ENCODE data around the gene WDR53. TPM values are rescaled to one million over a fixed set of nuclear protein-coding genes. Genes with fewer than 3 reads are reported as not detected.

WDR53 gene
- total RNA-seq, 4 donors from 2014 or later, result 3.7 to 13.0 (median 4.4) TPM

DNA sequence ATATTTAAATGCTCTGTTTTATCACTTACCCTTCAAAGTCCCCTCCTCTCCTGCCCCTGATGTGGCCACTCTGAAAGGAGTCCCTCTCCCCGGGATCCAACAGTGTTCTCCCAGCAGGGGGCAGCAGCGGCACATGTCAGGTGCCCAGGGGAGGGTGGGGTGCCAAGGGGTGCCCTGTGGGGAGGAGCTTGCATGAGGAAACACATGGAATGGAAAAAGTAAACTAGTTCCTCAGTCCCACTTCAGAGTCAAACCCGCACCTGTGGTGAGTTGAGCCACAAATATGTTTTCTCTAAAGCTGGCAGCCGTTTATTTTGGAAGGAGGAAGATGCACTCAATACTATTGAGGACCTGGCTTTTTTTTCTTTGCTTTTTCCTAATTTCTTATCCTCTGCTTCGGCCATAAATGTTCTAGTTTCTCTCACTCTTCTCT lies 41.0 kb upstream of the WDR53 start:
- H3K9me3 ChIP-seq, result no peaks in the 10 kb centered on the region
- H3K27ac ChIP-seq, result no peak overlapping the region
- 16% methylated on average over 5 of the region's 5 CpGs for WGBS, 2 donors
- H3K4me3 ChIP-seq (replicated peaks in 1 of 3), result no peak overlapping the region
- TF ChIP-seq, protein P1, sequence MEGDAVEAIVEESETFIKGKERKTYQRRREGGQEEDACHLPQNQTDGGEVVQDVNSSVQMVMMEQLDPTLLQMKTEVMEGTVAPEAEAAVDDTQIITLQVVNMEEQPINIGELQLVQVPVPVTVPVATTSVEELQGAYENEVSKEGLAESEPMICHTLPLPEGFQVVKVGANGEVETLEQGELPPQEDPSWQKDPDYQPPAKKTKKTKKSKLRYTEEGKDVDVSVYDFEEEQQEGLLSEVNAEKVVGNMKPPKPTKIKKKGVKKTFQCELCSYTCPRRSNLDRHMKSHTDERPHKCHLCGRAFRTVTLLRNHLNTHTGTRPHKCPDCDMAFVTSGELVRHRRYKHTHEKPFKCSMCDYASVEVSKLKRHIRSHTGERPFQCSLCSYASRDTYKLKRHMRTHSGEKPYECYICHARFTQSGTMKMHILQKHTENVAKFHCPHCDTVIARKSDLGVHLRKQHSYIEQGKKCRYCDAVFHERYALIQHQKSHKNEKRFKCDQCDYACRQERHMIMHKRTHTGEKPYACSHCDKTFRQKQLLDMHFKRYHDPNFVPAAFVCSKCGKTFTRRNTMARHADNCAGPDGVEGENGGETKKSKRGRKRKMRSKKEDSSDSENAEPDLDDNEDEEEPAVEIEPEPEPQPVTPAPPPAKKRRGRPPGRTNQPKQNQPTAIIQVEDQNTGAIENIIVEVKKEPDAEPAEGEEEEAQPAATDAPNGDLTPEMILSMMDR (IDR thresholded peaks at IDR 0.05), result peak; percentile 52 to 86 (median 81)
- no peak for TF ChIP-seq POLR2A (IDR thresholded peaks at IDR 0.05)
- H3K4me1 ChIP-seq, result peaks cover 4 to 22% of the 10 kb centered on the region in 2 donors
- DNase-seq, result peak; percentile 87 to 91
- no peaks in the 10 kb centered on the region for H3K36me3 ChIP-seq
- intact Hi-C loops (cut with DNase I), result loop anchor here (2.0 kb wide), 1 partner anchor 75 kb away; no protein-coding TSS in a partner anchor
- no peaks in the 10 kb centered on the region for H3K27me3 ChIP-seq

DNA sequence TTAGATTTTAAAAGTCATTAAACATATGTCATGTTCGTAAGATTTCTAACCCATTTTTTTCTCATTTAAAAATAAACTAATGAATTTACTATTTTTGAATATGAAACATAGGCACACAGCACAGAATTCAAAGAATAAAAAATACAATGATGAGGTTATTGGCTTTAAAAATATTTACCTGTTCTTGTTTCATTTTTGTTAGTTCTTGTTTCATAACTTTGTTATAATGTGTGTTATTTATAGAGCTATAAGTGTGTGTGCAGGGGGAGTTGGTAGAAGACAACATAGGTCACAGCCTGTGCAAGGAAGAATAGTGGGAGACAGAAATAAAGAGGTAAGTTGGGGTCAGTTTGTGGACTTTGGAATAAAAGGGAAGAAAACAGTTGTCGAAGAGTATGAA lies 40.3 kb upstream of the WDR53 start:
- intact Hi-C loops (cut with DNase I), result loop anchor here (2.0 kb wide), 1 partner anchor 76 kb away; no protein-coding TSS in a partner anchor
- Histone ChIP-seq H3K4me1 (peaks cover 4 to 22% of the 10 kb centered on the region in 2 donors), H3K9me3 (no peaks in the 10 kb centered on the region), H3K27ac (no peak overlapping the region), H3K36me3 (no peaks in the 10 kb centered on the region), H3K4me3 (replicated peaks in 1 of 3) (no peak overlapping the region), H3K27me3 (no peaks in the 10 kb centered on the region)
- TF ChIP-seq, protein P1 (IDR thresholded peaks at IDR 0.05), result no peak
- TF ChIP-seq POLR2A (IDR thresholded peaks at IDR 0.05), result no peak
- DNase-seq, result no peak
- 92 to 93% methylated on average over 2 of the region's 2 CpGs for WGBS, 2 donors

DNA sequence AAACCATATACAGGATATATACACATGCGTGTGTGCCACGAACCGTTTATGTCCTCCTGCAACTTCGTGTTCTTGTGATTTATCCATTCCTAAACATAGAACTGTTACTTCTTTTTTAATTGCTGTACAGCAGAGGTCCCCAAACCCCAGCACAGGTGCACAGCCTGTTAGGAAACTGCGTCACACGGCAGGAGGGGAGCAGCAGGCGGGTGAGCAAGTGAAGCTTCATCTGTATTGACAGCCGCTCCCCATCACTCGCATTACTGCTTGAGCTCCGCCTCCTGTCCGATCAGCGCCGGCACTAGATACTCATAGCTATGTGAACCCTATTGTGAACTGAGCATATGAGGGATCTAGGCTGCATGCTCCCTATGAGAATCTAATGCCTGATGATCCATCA lies 36.2 kb upstream of the WDR53 start:
- Histone ChIP-seq H3K27me3 (no peaks in the 10 kb centered on the region), H3K4me3 (replicated peaks in 1 of 3) (no peak overlapping the region), H3K9me3 (no peaks in the 10 kb centered on the region), H3K36me3 (no peaks in the 10 kb centered on the region), H3K27ac (no peak overlapping the region), H3K4me1 (peaks cover 1 to 5% of the 10 kb centered on the region in 2 donors)
- TF ChIP-seq POLR2A (IDR thresholded peaks at IDR 0.05), result no peak
- TF ChIP-seq, protein P1 (IDR thresholded peaks at IDR 0.05), result no peak
- intact Hi-C loops (cut with DNase I), result no loop called here
- WGBS, 2 donors, result 81 to 86% methylated on average over 13 of the region's 13 CpGs
- no peak for DNase-seq

DNA sequence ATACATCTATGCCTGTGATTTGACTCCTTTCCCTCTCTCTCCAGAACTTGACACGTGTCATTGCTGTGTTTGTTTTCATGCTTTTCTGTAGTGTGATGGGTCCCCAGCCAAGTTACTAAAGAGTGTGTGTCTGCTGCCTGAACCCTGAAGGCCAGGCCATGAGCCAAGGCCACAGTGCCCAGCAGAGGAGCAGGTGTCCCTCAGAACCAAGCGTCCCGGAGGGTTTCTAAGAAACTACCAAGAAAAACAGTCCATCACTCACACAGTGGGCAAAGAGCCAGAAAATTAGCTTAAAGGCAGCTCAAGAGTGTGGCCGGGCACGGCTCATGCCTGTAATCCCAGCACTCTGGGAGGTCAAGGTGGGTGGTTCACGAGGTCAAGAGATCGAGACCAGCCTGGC lies 35.3 kb upstream of the WDR53 start:
- TF ChIP-seq, protein P1 (IDR thresholded peaks at IDR 0.05), result no peak
- no peak for TF ChIP-seq POLR2A (IDR thresholded peaks at IDR 0.05)
- DNase-seq, result peak; percentile 24 to 49
- no peak overlapping the region for H3K27ac ChIP-seq
- H3K9me3 ChIP-seq, result no peaks in the 10 kb centered on the region
- intact Hi-C loops (cut with DNase I), result no loop called here
- H3K4me3 ChIP-seq (replicated peaks in 1 of 3), result no peak overlapping the region
- no peaks in the 10 kb centered on the region for H3K27me3 ChIP-seq
- no peaks in the 10 kb centered on the region for H3K4me1 ChIP-seq
- WGBS, 2 donors, result 25% methylated on average over 7 of the region's 7 CpGs
- no peaks in the 10 kb centered on the region for H3K36me3 ChIP-seq

DNA sequence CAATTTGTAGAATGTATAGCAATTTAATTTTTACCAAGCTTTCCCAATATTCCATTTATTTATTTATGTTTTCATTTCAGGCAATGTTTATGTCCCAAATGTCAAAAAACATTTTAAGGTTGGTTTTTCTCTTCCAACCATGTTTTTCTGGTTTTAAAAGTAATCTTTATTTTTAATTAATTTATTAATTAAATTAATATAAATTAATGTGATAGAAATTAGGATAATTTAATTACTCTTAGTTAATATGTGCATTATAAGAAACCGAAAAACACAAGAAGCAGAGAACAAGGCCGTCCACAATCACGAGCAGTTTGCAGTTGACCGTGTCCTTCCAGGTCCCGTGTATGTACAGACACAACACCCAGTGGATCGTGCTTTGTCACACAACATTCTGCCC lies 34.3 kb upstream of the WDR53 start:
- TF ChIP-seq, protein P1 (IDR thresholded peaks at IDR 0.05), result no peak
- no peak for TF ChIP-seq POLR2A (IDR thresholded peaks at IDR 0.05)
- no peaks in the 10 kb centered on the region for H3K4me1 ChIP-seq
- no peaks in the 10 kb centered on the region for H3K27me3 ChIP-seq
- no peak for DNase-seq
- no peaks in the 10 kb centered on the region for H3K9me3 ChIP-seq
- no peak overlapping the region for H3K4me3 ChIP-seq (replicated peaks in 1 of 3)
- H3K27ac ChIP-seq, result no peak overlapping the region
- WGBS, 2 donors, result 95% methylated on average over 6 of the region's 6 CpGs
- intact Hi-C loops (cut with DNase I), result no loop called here
- no peaks in the 10 kb centered on the region for H3K36me3 ChIP-seq
